CD14-positive monocyte (primary cell): Measurements from ENCODE around the gene PCGF3. TPM values are rescaled to one million over a fixed set of nuclear protein-coding genes. Genes with fewer than 3 reads are reported as not detected.

Experiments used
- DNase-seq, 3 donors: peaks; one replicate each; pipeline ENCODE4 v3.0.0-alpha.2; 2011 to 2022
- H2AFZ ChIP-seq: 2 replicates; pipeline ENCODE4 v1.6.0; 2012; ENCODE audit warnings: mild to moderate bottlenecking, low read depth, low read length, inconsistent platforms; ENCODE audit not compliant: insufficient read depth, poor library complexity, severe bottlenecking
- H3K27ac ChIP-seq, 2 donors: 1 replicate in 1 of 2; 2 replicates in 1 of 2; pipeline ENCODE4 v1.5.1; 2012 to 2013; ENCODE audit warnings: low read length in 2 of 2, control low read depth in 1 of 2, inconsistent platforms in 1 of 2, low read depth in 1 of 2, mild to moderate bottlenecking in 1 of 2
- H3K27me3 ChIP-seq, 2 donors: one replicate each; pipeline versions ENCODE4 v1.6.0 to v1.6.1; 2011 to 2013; ENCODE audit warnings: low read length in 2 of 2; ENCODE audit not compliant: control insufficient read depth in 2 of 2, insufficient read depth in 2 of 2
- H3K36me3 ChIP-seq, 2 donors: replicated peaks in 1 of 2; 1 replicate in 1 of 2; 2 replicates in 1 of 2; pipeline versions ENCODE4 v1.5.1 to v1.6.1; 2012 to 2013; ENCODE audit warnings: low read length in 2 of 2, control low read depth in 1 of 2, inconsistent platforms in 1 of 2, mild to moderate bottlenecking in 1 of 2; ENCODE audit not compliant: insufficient read depth in 2 of 2, control insufficient read depth in 1 of 2
- H3K4me1 ChIP-seq, 2 donors: 1 replicate in 1 of 2; 2 replicates in 1 of 2; pipeline versions ENCODE4 v1.5.1 to v1.6.1; 2012 to 2013; ENCODE audit warnings: low read length in 2 of 2, control low read depth in 1 of 2, inconsistent platforms in 1 of 2, mild to moderate bottlenecking in 1 of 2, moderate library complexity in 1 of 2; ENCODE audit not compliant: insufficient read depth in 2 of 2, control insufficient read depth in 1 of 2
- H3K4me2 ChIP-seq: replicated peaks from 2 replicates; pipeline ENCODE3; 2012; ENCODE audit warnings: low read length, moderate library complexity, mild to moderate bottlenecking; ENCODE audit not compliant: poor library complexity, severe bottlenecking; ENCODE audit errors: extremely low read depth
- H3K4me3 ChIP-seq, 3 experiments: fragments of 200-600 bp in 1 of 3; sonication (generic) in 1 of 3; replicated peaks in 1 of 3; 1 replicate in 2 of 3; 2 replicates in 1 of 3; pipeline ENCODE4 v1.5.1; 2011 to 2013; ENCODE audit warnings: low read length in 3 of 3, mild to moderate bottlenecking in 3 of 3, control low read depth in 2 of 3, low read depth in 2 of 3, inconsistent platforms in 1 of 3, moderate library complexity in 1 of 3
- H3K79me2 ChIP-seq: 2 replicates; pipeline ENCODE4 v1.6.0; 2012; ENCODE audit warnings: mild to moderate bottlenecking, control low read depth, inconsistent platforms, low read length, moderate library complexity; ENCODE audit not compliant: insufficient read depth
- H3K9ac ChIP-seq: 2 replicates; pipeline ENCODE4 v1.6.0; 2017; ENCODE audit warnings: low read length, mild to moderate bottlenecking; ENCODE audit not compliant: insufficient read depth, poor library complexity, severe bottlenecking
- H3K9me3 ChIP-seq, 2 donors: replicated peaks in 1 of 2; 1 replicate in 1 of 2; 2 replicates in 1 of 2; pipeline versions ENCODE4 v1.5.1 to v1.6.1; 2012 to 2013; ENCODE audit warnings: low read length in 2 of 2, control low read depth in 1 of 2; ENCODE audit not compliant: control insufficient read depth in 1 of 2, insufficient read depth in 1 of 2
- H4K20me1 ChIP-seq: 2 replicates; pipeline ENCODE4 v1.6.0; 2012; ENCODE audit warnings: mild to moderate bottlenecking, low read length, control low read depth, moderate library complexity; ENCODE audit not compliant: insufficient read depth
- H3K27ac Mint-ChIP-seq, 7 donors: one replicate each; pipeline ENCODE4 v1.8.0; 2020; ENCODE audit warnings: mild to moderate bottlenecking in 7 of 7, mixed read lengths in 7 of 7, moderate library complexity in 6 of 7, inconsistent platforms in 2 of 7
- H3K27me3 Mint-ChIP-seq, 3 donors: one replicate each; pipeline ENCODE4 v1.8.0; 2021 to 2022; ENCODE audit warnings: low read depth in 3 of 3, mild to moderate bottlenecking in 3 of 3, mixed read lengths in 3 of 3, moderate library complexity in 3 of 3, inconsistent platforms in 1 of 3
- H3K36me3 Mint-ChIP-seq, 2 donors: one replicate each; pipeline ENCODE4 v1.8.0; 2020; ENCODE audit warnings: mixed read lengths in 2 of 2, inconsistent platforms in 1 of 2, mild to moderate bottlenecking in 1 of 2
- H3K4me1 Mint-ChIP-seq: one replicate; pipeline ENCODE4 v1.8.0; 2020; ENCODE audit warnings: mild to moderate bottlenecking, mixed read lengths
- H3K4me3 Mint-ChIP-seq, 2 donors: one replicate each; pipeline ENCODE4 v1.8.0; 2020; ENCODE audit warnings: mild to moderate bottlenecking in 2 of 2, mixed read lengths in 2 of 2, moderate library complexity in 1 of 2
- H3K9me3 Mint-ChIP-seq, 7 donors: one replicate each; pipeline ENCODE4 v1.8.0; 2020 to 2022; ENCODE audit warnings: mixed read lengths in 7 of 7, mild to moderate bottlenecking in 6 of 7, moderate library complexity in 6 of 7, inconsistent platforms in 2 of 7
- WGBS: methylation state at CpG from one replicate; pipeline ENCODE4 v1.1.5; 2013; ENCODE audit warnings: missing lambda C conversion rate; ENCODE audit not compliant: insufficient coverage; 5-methylcytosine and 5-hydroxymethylcytosine counted together
- intact Hi-C, 2 donors: fragments of 100-400 bp; cut with micrococcal nuclease; formaldehyde crosslinking; loops; one replicate each; pipeline versions ENCODE4 v1.15.0 to v1.15.1; 2023
- polyA plus RNA-seq, 3 donors: library from polyadenylated mRNA; depleted of rRNA in 1 of 3; unstranded in 2 of 3; stranded (reverse) in 1 of 3; fragments of 300-500 nt in 2 of 3; fragments of >200 nt in 1 of 3; fragmentation: Illumina TruSeq in 2 of 3; gene quantifications; 1 replicate in 2 of 3; 2 replicates in 1 of 3; pipeline ENCODE4 v1.2.3, GENCODE V29; 2012 to 2021
- TF ChIP-seq, protein P1 (sequence below): fragments of 200-600 bp; IDR thresholded peaks from one replicate; pipeline ENCODE4 v1.8.0; 2022; ENCODE audit warnings: antibody characterized with exemption, mild to moderate bottlenecking

PCGF3 gene
- polyA plus RNA-seq, 3 donors = 7.0 to 163 (median 8.3) TPM

DNA sequence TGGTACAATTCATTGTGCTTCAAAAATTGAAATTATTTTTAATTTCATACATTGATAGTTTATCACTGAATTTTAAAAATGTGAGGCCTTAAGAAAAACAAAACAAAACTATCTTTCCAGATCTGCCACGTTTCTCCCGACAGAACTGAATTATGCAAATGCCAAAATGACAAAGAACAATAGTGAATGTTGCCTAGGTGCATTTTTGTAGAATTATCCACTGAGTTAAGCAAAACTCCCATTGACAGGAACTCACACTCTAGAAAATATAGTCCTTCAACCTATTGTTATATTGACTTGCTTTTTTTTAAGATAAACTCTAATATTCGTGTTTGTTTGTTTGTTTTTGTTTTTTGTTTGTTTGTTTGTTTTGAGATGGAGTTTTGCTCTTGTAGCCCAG, 6.5 kb downstream of the PCGF3 start:
- no peaks in the 10 kb centered on the region for H3K9me3 ChIP-seq
- Mint-ChIP-seq H3K27ac (no peak overlapping the region), H3K9me3 (no peaks in the 10 kb centered on the region), H3K36me3 (peaks cover 20 to 33% of the 10 kb centered on the region in 2 donors), H3K4me1 (peaks cover 27% of the 10 kb centered on the region), H3K4me3 (no peak overlapping the region), H3K27me3 (peaks cover 0 to 3% (median 3%) of the 10 kb centered on the region in 3 donors)
- peaks cover 7 to 36% of the 10 kb centered on the region in 2 donors for H3K36me3 ChIP-seq
- H3K27me3 ChIP-seq = no peaks in the 10 kb centered on the region
- H3K4me1 ChIP-seq = peaks cover 23 to 30% of the 10 kb centered on the region in 2 donors
- intact Hi-C loops = no loop called here
- TF ChIP-seq, protein P1, sequence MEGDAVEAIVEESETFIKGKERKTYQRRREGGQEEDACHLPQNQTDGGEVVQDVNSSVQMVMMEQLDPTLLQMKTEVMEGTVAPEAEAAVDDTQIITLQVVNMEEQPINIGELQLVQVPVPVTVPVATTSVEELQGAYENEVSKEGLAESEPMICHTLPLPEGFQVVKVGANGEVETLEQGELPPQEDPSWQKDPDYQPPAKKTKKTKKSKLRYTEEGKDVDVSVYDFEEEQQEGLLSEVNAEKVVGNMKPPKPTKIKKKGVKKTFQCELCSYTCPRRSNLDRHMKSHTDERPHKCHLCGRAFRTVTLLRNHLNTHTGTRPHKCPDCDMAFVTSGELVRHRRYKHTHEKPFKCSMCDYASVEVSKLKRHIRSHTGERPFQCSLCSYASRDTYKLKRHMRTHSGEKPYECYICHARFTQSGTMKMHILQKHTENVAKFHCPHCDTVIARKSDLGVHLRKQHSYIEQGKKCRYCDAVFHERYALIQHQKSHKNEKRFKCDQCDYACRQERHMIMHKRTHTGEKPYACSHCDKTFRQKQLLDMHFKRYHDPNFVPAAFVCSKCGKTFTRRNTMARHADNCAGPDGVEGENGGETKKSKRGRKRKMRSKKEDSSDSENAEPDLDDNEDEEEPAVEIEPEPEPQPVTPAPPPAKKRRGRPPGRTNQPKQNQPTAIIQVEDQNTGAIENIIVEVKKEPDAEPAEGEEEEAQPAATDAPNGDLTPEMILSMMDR = no peak
- H3K9ac ChIP-seq = no peak overlapping the region
- H3K27ac ChIP-seq = no peak overlapping the region
- DNase-seq = no peak
- H4K20me1 ChIP-seq = peaks cover 75% of the 10 kb centered on the region
- H2AFZ ChIP-seq = no peak overlapping the region
- H3K79me2 ChIP-seq = peaks cover 79% of the 10 kb centered on the region
- H3K4me3 ChIP-seq = no peak overlapping the region
- H3K4me2 ChIP-seq = no peak overlapping the region
- no CpG with 5 or more reads among the region's 3 CpGs for WGBS

DNA sequence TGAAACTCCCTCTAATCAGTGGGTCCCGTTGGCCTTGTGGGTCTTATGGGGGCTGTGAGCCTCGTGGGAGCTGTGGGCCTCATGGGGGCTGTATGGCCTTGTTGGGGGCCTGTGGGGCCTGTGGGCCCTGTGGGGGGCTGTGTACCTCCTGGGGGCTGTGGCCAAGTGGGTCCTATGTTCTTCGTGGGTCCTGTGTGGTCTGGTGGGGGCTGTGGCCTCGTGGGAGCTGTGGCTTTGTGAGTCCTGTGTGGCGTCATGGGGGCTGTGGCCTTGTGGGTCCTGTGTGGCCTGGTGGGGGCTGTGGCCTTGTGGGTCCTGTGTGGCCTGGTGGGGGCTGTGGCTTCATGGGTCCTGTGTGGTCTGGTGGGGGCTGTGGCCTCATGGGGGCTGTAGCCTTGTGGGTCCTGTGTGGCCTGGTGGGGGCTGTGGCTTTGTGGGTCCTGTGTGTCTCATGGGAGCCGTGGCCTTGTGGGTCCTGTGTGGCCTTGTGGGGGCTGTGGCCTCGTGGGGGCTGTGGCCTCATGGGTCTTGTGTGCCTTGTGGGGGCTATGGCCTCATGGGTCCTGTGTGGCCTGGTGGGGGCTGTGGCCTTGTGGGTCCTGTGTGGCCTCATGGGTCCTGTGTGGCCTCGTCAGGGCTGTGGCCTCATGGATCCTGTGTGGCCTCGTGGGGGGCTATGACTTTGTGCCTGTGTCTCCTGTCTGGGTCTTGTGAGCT, 7.4 kb downstream of the PCGF3 start:
- H3K4me3 Mint-ChIP-seq = no peak overlapping the region
- no peak overlapping the region for H3K4me3 ChIP-seq
- H3K36me3 Mint-ChIP-seq = peaks cover 20 to 38% of the 10 kb centered on the region in 2 donors
- H3K9me3 ChIP-seq = no peaks in the 10 kb centered on the region
- H3K27ac ChIP-seq = no peak overlapping the region
- H3K4me2 ChIP-seq = no peak overlapping the region
- H4K20me1 ChIP-seq = peaks cover 80% of the 10 kb centered on the region
- intact Hi-C loops = no loop called here
- peaks cover 18 to 21% of the 10 kb centered on the region in 2 donors for H3K4me1 ChIP-seq
- 73% methylated on average over 7 of the region's 9 CpGs for WGBS
- peaks cover 0 to 3% (median 3%) of the 10 kb centered on the region in 3 donors for H3K27me3 Mint-ChIP-seq
- DNase-seq = no peak
- TF ChIP-seq, protein P1 = no peak
- peaks cover 83% of the 10 kb centered on the region for H3K79me2 ChIP-seq
- H3K9me3 Mint-ChIP-seq = no peaks in the 10 kb centered on the region
- peak overlapping the region in 1 of 7 donors; percentile 18 for H3K27ac Mint-ChIP-seq
- no peak overlapping the region for H2AFZ ChIP-seq
- no peak overlapping the region for H3K9ac ChIP-seq
- no peaks in the 10 kb centered on the region for H3K27me3 ChIP-seq
- H3K36me3 ChIP-seq = peaks cover 7 to 36% of the 10 kb centered on the region in 2 donors
- peaks cover 25% of the 10 kb centered on the region for H3K4me1 Mint-ChIP-seq
